ENCODE results near the gene CYP2A7. TPM values are rescaled to one million over a fixed set of nuclear protein-coding genes. Genes with fewer than 3 reads are reported as not detected.
"Not testable (repeated sequence)": the region's sequence is repeated elsewhere in the genome, so short reads cannot be mapped to it uniquely, and the experiment has no call there.

CYP2A7 gene
- total and polyA plus RNA-seq, 2 donors (not counting 1 experiment from before 2014, with no cell fraction given), result not detected

- H3K9me3 Mint-ChIP-seq (ENCODE audit: insufficient read depth); H3K27me3 ChIP-seq (replicated peaks in 1 of 4; ENCODE audit: control extremely low read depth in 1 of 4, control insufficient read depth in 3 of 4, insufficient read depth in 4 of 4, low read length in 3 of 4); H3K4me2 ChIP-seq (replicated peaks; ENCODE audit: low read depth, low read length, poor library complexity, severe bottlenecking); H3K27ac ChIP-seq (ENCODE audit: low read length in 2 of 2); DNase-seq; CTCF ChIA-PET; H3K4me3 Mint-ChIP-seq; H3K4me1 ChIP-seq (ENCODE audit: control insufficient read depth in 2 of 2, insufficient read depth in 2 of 2, low read length in 2 of 2); intact Hi-C loops (cut with micrococcal nuclease); H3K9ac ChIP-seq (ENCODE audit: low read length); H3K27me3 Mint-ChIP-seq; H2AFZ ChIP-seq (ENCODE audit: insufficient read depth, low read depth, low read length, poor library complexity, severe bottlenecking); H4K20me1 ChIP-seq (ENCODE audit: control insufficient read depth, insufficient read depth, low read length, poor library complexity, severe bottlenecking); H3K4me3 ChIP-seq (ENCODE audit: control extremely low read depth in 1 of 5, extremely low read depth in 1 of 5, insufficient read depth in 1 of 5, low read depth in 2 of 5, low read length in 4 of 5); ATAC-seq (ENCODE audit: low read depth); H3K9me3 ChIP-seq (ENCODE audit: control extremely low read depth in 1 of 3, control insufficient read depth in 2 of 3, insufficient read depth in 1 of 3, low read length in 2 of 3); H3K79me2 ChIP-seq (ENCODE audit: control insufficient read depth, insufficient read depth, low read length); POLR2A ChIA-PET; H3K27ac Mint-ChIP-seq; H3K36me3 ChIP-seq (replicated peaks in 1 of 2; ENCODE audit: control extremely low read depth in 1 of 2, control insufficient read depth in 1 of 2, extremely low read depth in 1 of 2, insufficient read depth in 2 of 2, low read length in 1 of 2): not testable (repeated sequence)
- WGBS (ENCODE audit: insufficient coverage), result 97% methylated on average over 4 of the region's 14 CpGs
- peaks cover 12% of the 10 kb centered on the region for H3K4me1 Mint-ChIP-seq
Measured at GRCh38 chr19:40826312-40826698, 55.7 kb downstream of the CYP2A7 start.

- POLR2A ChIA-PET; H3K9me3 ChIP-seq (ENCODE audit: control extremely low read depth in 1 of 3, control insufficient read depth in 2 of 3, insufficient read depth in 1 of 3, low read length in 2 of 3); ATAC-seq (ENCODE audit: low read depth); H3K27ac Mint-ChIP-seq; H3K4me3 ChIP-seq (ENCODE audit: control extremely low read depth in 1 of 5, extremely low read depth in 1 of 5, insufficient read depth in 1 of 5, low read depth in 2 of 5, low read length in 4 of 5); H3K4me1 ChIP-seq (ENCODE audit: control insufficient read depth in 2 of 2, insufficient read depth in 2 of 2, low read length in 2 of 2); H3K9ac ChIP-seq (ENCODE audit: low read length); H3K9me3 Mint-ChIP-seq (ENCODE audit: insufficient read depth); DNase-seq; H3K27ac ChIP-seq (ENCODE audit: low read length in 2 of 2); H4K20me1 ChIP-seq (ENCODE audit: control insufficient read depth, insufficient read depth, low read length, poor library complexity, severe bottlenecking); H3K4me3 Mint-ChIP-seq; H3K79me2 ChIP-seq (ENCODE audit: control insufficient read depth, insufficient read depth, low read length); intact Hi-C loops (cut with micrococcal nuclease); H3K36me3 ChIP-seq (replicated peaks in 1 of 2; ENCODE audit: control extremely low read depth in 1 of 2, control insufficient read depth in 1 of 2, extremely low read depth in 1 of 2, insufficient read depth in 2 of 2, low read length in 1 of 2); H3K27me3 Mint-ChIP-seq; H2AFZ ChIP-seq (ENCODE audit: insufficient read depth, low read depth, low read length, poor library complexity, severe bottlenecking); CTCF ChIA-PET; H3K27me3 ChIP-seq (replicated peaks in 1 of 4; ENCODE audit: control extremely low read depth in 1 of 4, control insufficient read depth in 3 of 4, insufficient read depth in 4 of 4, low read length in 3 of 4); H3K4me2 ChIP-seq (replicated peaks; ENCODE audit: low read depth, low read length, poor library complexity, severe bottlenecking): not testable (repeated sequence)
- no CpG with 5 or more reads among the region's 6 CpGs for WGBS (ENCODE audit: insufficient coverage)
- peaks cover 12% of the 10 kb centered on the region for H3K4me1 Mint-ChIP-seq
Measured at GRCh38 chr19:40825460-40826095, 56.5 kb downstream of the CYP2A7 start.

Other genes with a start within 250 kb of the CYP2A7 start
- 21.8 and 27.7 TPM in 2 replicates for gene NUMBL, start 191.6 kb downstream of the CYP2A7 start, total RNA-seq
- gene NUMBL, start 191.6 kb downstream of the CYP2A7 start, polyA plus RNA-seq, result 7.8 and 14.2 TPM in 2 replicates
- 55.4 and 58.9 TPM in 2 replicates for gene COQ8B, start 165.3 kb downstream of the CYP2A7 start, total RNA-seq
- 60.6 and 62.6 TPM in 2 replicates for gene COQ8B, start 165.3 kb downstream of the CYP2A7 start, polyA plus RNA-seq
- 13.1 and 16.0 TPM in 2 replicates for gene ITPKC, start 165.1 kb downstream of the CYP2A7 start, total RNA-seq
- 6.7 and 8.7 TPM in 2 replicates for gene ITPKC, start 165.1 kb downstream of the CYP2A7 start, polyA plus RNA-seq
- 9.8 and 10.2 TPM in 2 replicates for gene ACTMAP, start 131.8 kb downstream of the CYP2A7 start, total RNA-seq
- gene ACTMAP, start 131.8 kb downstream of the CYP2A7 start, polyA plus RNA-seq, result 7.7 and 11.4 TPM in 2 replicates
- gene SNRPA, start 131.0 kb downstream of the CYP2A7 start, total RNA-seq, result 90.7 and 92.0 TPM in 2 replicates
- gene SNRPA, start 131.0 kb downstream of the CYP2A7 start, polyA plus RNA-seq, result 104 and 147 TPM in 2 replicates
- gene MIA, start 106.7 kb downstream of the CYP2A7 start, total RNA-seq, result 2.3 and 5.7 TPM in 2 replicates
- 0.37 and 0.75 TPM in 2 replicates for gene MIA, start 106.7 kb downstream of the CYP2A7 start, polyA plus RNA-seq
- gene RAB4B, start 104.0 kb downstream of the CYP2A7 start, total RNA-seq, result 104 and 108 TPM in 2 replicates
- 141 and 196 TPM in 2 replicates for gene RAB4B, start 104.0 kb downstream of the CYP2A7 start, polyA plus RNA-seq
- 178 and 182 TPM in 2 replicates for gene EGLN2, start 83.0 kb downstream of the CYP2A7 start, total RNA-seq
- gene EGLN2, start 83.0 kb downstream of the CYP2A7 start, polyA plus RNA-seq, result 111 and 130 TPM in 2 replicates
- not detected in 2 replicates for gene CYP2A6, start 31.8 kb downstream of the CYP2A7 start, total RNA-seq
- not detected in 2 replicates for gene CYP2A6, start 31.8 kb downstream of the CYP2A7 start, polyA plus RNA-seq
- not detected in 2 replicates for gene CYP2B6, start 109.1 kb upstream of the CYP2A7 start, total RNA-seq
- gene CYP2B6, start 109.1 kb upstream of the CYP2A7 start, polyA plus RNA-seq, result not detected in 2 replicates
- gene CYP2A13, start 206.2 kb upstream of the CYP2A7 start, total RNA-seq, result not detected in 2 replicates
- gene CYP2A13, start 206.2 kb upstream of the CYP2A7 start, polyA plus RNA-seq, result not detected in 2 replicates
- not detected in 2 replicates for gene CYP2F1, start 232.2 kb upstream of the CYP2A7 start, total RNA-seq
- 0.04 TPM in 1 of 2 replicates, not detected in the other for gene CYP2F1, start 232.2 kb upstream of the CYP2A7 start, polyA plus RNA-seq